ENCODE results near the gene FFAR3. TPM values are rescaled to one million over a fixed set of nuclear protein-coding genes. Genes with fewer than 3 reads are reported as not detected.

Gene FFAR3
- total RNA-seq, 3 donors from 2014 or later, result 0.16 to 0.33 TPM; not detected in 1

DNA sequence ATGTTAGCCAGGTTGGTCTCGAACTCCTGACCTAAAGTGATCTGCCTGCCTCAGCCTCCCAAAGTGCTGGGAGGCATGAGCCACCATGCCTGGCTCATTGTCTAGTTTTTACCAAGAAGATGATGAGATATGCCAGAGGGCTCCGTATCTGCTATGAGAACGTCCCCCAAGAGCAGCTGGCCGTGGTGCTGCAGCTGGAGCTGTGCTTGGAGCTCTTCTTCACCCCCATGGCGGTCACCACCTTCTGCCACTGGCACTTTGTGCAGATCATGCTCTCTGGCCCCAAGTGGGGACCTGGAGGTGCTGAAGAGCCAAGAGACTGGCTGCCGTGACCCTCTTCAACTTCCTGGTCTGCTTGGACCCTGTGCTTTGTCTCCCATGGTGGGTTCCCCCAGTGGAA is 49.4 kb downstream of the FFAR3 start:
- no peaks in the 10 kb centered on the region for H3K4me1 ChIP-seq
- TF ChIP-seq, protein P1, sequence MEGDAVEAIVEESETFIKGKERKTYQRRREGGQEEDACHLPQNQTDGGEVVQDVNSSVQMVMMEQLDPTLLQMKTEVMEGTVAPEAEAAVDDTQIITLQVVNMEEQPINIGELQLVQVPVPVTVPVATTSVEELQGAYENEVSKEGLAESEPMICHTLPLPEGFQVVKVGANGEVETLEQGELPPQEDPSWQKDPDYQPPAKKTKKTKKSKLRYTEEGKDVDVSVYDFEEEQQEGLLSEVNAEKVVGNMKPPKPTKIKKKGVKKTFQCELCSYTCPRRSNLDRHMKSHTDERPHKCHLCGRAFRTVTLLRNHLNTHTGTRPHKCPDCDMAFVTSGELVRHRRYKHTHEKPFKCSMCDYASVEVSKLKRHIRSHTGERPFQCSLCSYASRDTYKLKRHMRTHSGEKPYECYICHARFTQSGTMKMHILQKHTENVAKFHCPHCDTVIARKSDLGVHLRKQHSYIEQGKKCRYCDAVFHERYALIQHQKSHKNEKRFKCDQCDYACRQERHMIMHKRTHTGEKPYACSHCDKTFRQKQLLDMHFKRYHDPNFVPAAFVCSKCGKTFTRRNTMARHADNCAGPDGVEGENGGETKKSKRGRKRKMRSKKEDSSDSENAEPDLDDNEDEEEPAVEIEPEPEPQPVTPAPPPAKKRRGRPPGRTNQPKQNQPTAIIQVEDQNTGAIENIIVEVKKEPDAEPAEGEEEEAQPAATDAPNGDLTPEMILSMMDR (IDR thresholded peaks at IDR 0.05), result no peak
- TF ChIP-seq POLR2AphosphoS5 (IDR thresholded peaks at IDR 0.05) (no peak), POLR2A (IDR thresholded peaks at IDR 0.05) (no peak)
- H3K27ac ChIP-seq, result no peak overlapping the region
- intact Hi-C loops (cut with DNase I; ENCODE audit: low total_unique reads), result no loop called here
- H3K4me3 ChIP-seq, result no peak overlapping the region
- no peaks in the 10 kb centered on the region for H3K9me3 ChIP-seq
- DNase-seq (ENCODE audit: low spot score in 2 of 2), result no peak
- H3K27me3 ChIP-seq, result no peaks in the 10 kb centered on the region
- no peaks in the 10 kb centered on the region for H3K36me3 ChIP-seq

DNA sequence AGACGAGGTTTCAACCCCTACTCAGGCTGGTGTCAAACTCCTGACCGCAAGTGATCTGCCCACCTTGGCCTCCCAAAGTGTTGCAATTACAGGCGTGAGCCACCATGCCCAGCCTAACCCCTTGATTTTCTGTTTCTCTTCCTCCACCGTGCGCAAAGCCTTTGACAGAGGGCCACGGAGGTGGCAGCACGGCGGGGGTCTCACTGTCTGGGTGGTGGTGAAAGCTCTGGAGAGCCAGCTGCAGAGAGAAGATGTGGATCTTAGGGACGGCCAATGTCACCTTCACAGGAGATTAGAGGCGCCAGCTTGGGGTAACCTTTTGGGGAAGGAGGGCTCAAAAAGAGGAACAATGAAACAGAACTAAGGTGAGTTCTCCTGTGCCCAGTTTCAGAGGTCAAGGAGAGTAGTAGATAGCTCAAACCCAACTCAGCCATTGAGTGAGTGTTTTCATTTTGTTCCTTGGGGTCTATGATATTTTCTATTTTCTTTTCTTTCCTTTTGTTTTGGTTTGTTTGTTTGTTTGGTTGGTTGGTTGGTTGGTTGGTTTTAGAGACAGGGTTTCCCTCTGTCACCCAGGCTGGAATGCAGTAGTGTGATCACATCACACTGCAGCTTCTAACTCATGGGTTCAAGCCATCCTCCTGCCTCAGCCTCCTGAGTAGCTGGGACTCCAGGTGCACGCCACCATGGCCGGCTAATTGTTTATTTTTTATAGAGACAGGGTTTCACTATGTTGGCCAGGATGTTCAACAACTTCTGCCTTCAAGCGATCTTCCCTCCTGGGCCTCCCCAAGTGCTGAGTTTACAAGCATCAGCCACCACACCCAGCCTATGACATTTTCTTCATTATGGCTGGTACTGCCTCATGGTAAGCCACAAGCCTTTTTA is 50.3 kb downstream of the FFAR3 start:
- Histone ChIP-seq H3K27ac (no peak overlapping the region), H3K4me1 (no peaks in the 10 kb centered on the region), H3K4me3 (no peak overlapping the region), H3K27me3 (no peaks in the 10 kb centered on the region), H3K36me3 (no peaks in the 10 kb centered on the region), H3K9me3 (no peaks in the 10 kb centered on the region)
- TF ChIP-seq, protein P1 (IDR thresholded peaks at IDR 0.05), result no peak
- TF ChIP-seq POLR2A (IDR thresholded peaks at IDR 0.05) (no peak), POLR2AphosphoS5 (IDR thresholded peaks at IDR 0.05) (no peak)
- DNase-seq (ENCODE audit: low spot score in 2 of 2), result no peak
- intact Hi-C loops (cut with DNase I; ENCODE audit: low total_unique reads), result no loop called here

DNA sequence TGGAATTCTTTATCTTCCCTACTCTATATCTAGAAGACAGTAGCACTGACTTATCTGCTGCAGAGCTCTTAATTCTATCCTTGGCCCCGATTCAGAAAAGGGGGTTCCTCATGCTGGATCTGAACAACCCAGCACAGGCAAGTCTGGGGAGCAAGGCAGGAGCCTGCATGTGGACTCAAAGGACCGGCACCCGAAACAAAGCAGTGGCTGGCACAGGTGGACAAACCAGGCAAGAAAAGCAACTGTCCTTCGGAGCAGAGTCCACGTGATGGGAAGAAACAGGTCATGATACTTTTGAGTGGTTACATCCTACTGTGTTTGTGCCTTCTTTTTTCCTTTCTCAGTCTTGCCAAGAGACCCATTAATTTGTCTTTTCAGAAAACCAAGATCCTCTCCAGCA is 50.9 kb downstream of the FFAR3 start:
- TF ChIP-seq POLR2AphosphoS5 (IDR thresholded peaks at IDR 0.05), result no peak
- H3K4me1 ChIP-seq, result no peaks in the 10 kb centered on the region
- no peak for DNase-seq (ENCODE audit: low spot score in 2 of 2)
- no peak overlapping the region for H3K27ac ChIP-seq
- H3K27me3 ChIP-seq, result no peaks in the 10 kb centered on the region
- no peaks in the 10 kb centered on the region for H3K36me3 ChIP-seq
- no peak overlapping the region for H3K4me3 ChIP-seq
- intact Hi-C loops (cut with DNase I; ENCODE audit: low total_unique reads), result no loop called here
- no peaks in the 10 kb centered on the region for H3K9me3 ChIP-seq

Other genes with a start within 250 kb of the FFAR3 start
- 100 to 1,000 TPM in 2 of 3 donors, not detected in 1; 135 to 318 TPM for gene FXYD3, start 242.6 kb upstream of the FFAR3 start, total RNA-seq
- 10 to 100 TPM in 1 of 3 donors, 1 to 10 TPM in 2; 4.3 to 37.8 (median 5.3) TPM for gene LGI4, start 223.4 kb upstream of the FFAR3 start, total RNA-seq
- gene FXYD1, start 219.6 kb upstream of the FFAR3 start, total RNA-seq, result 10 to 100 TPM; 15.5 to 75.5 (median 34.7) TPM
- not detected for gene FXYD7, start 215.2 kb upstream of the FFAR3 start, total RNA-seq
- 10 to 100 TPM; 52.4 to 56.7 (median 56.2) TPM for gene FXYD5, start 203.7 kb upstream of the FFAR3 start, total RNA-seq
- gene FAM187B, start 129.7 kb upstream of the FFAR3 start, total RNA-seq, result under 1 TPM in 1 of 3 donors, not detected in 2; 0.44 TPM
- gene LSR, start 109.5 kb upstream of the FFAR3 start, total RNA-seq, result 10 to 100 TPM in 2 of 3 donors, 1 to 10 TPM in 1; 3.7 to 37.5 (median 35.1) TPM
- gene USF2, start 89.5 kb upstream of the FFAR3 start, total RNA-seq, result 100 to 1,000 TPM in 1 of 3 donors, 10 to 100 TPM in 2; 72.7 to 117 (median 77.3) TPM
- 1 to 10 TPM in 1 of 3 donors, not detected in 2; 1.5 TPM for gene HAMP, start 75.9 kb upstream of the FFAR3 start, total RNA-seq
- gene MAG, start 66.3 kb upstream of the FFAR3 start, total RNA-seq, result 1 to 10 TPM in 1 of 3 donors, not detected in 2; 4.2 TPM
- 1 to 10 TPM in 2 of 3 donors, under 1 TPM in 1; 0.33 to 7.8 (median 4.8) TPM for gene CD22, start 29.3 kb upstream of the FFAR3 start, total RNA-seq
- not detected for gene FFAR1, start 10.6 kb upstream of the FFAR3 start, total RNA-seq
- under 1 TPM in 1 of 3 donors, not detected in 2; 0.66 TPM for gene GPR42, start 12.6 kb downstream of the FFAR3 start, total RNA-seq
- under 1 TPM in 1 of 3 donors, not detected in 2; 0.15 TPM for gene FFAR2, start 89.8 kb downstream of the FFAR3 start, total RNA-seq
- not detected for gene KRTDAP, start 132.0 kb downstream of the FFAR3 start, total RNA-seq
- 100 to 1,000 TPM in 1 of 3 donors, 10 to 100 TPM in 1, under 1 TPM in 1; 0.96 to 135 (median 61.0) TPM for gene DMKN, start 155.2 kb downstream of the FFAR3 start, total RNA-seq
- gene SBSN, start 169.9 kb downstream of the FFAR3 start, total RNA-seq, result not detected
- gene GAPDHS, start 175.0 kb downstream of the FFAR3 start, total RNA-seq, result not detected
- gene TMEM147, start 187.2 kb downstream of the FFAR3 start, total RNA-seq, result 10 to 100 TPM; 67.4 to 91.8 (median 91.8) TPM
- gene ATP4A, start 205.2 kb downstream of the FFAR3 start, total RNA-seq, result not detected
- not detected for gene PMIS2, start 227.7 kb downstream of the FFAR3 start, total RNA-seq